ENCODE data around the gene RRP1B.
"Not testable (repeated sequence)": the region's sequence is repeated elsewhere in the genome, so short reads cannot be mapped to it uniquely, and the experiment has no call there.

The RRP1B gene

DNA sequence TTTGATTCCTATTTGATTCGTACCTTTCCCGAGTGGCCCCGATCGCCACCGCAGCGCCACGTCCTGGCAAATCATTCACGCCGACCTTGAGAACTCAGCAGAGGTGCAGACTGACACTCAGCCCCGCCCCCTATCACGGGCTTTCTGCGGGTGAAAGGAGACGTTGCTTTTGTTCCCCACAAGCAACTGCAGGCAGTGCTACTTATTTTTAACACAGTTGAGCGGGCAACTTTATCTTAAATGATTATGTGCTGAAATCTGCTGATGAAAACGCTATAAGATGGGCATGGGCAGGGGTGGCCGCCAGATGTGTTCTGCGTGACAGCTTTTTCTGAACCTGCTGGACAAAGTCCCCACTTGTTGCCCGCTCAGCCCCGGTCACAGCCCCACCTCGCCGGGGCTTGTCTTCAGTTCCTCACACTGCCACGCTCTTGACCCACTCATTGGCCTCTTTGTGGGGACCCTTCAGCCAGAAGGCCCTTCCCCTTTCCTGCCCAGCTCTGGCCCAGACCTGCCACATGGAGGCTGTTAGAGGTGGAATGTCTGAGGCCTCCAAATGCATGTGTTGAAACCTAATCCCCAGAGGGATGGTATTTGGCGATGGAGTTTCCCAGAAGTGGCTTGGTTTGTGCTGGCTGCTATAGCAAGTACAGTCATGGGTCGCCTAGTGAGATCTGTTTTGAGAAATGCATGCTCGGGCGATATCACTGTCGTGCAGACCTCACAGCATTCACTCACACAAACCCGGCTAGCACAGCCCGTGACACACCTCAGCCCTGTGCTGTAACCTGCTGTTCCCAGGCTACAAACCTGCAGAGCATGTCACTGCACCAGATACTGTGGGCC, 43.9 kb downstream of the RRP1B start:
- no peak for DNase-seq

DNA sequence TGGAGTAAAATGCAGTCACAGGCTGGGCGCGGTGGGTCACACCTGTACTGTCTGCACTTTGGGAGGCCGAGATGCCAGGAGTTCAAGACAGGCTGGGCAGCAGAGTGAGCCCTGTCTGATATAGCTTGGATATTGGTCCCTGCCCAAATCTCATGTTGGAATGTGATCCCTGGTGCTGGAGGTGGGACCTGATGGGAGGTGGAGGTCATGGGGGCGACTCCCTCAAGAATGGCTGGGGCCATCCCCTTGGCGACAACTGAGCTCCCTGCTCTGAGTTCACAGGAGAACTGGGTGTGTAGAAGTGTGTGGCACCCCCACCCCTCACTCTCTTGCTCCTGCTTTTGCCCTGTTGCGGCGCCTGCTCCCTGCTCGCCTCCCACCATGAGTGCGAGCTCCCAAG, 48.1 kb downstream of the RRP1B start:
- DNase-seq: no peak

GRCh38 chr21:43708745-43709381, 49.5 kb downstream of the RRP1B start:
- DNase-seq: no peak

DNA sequence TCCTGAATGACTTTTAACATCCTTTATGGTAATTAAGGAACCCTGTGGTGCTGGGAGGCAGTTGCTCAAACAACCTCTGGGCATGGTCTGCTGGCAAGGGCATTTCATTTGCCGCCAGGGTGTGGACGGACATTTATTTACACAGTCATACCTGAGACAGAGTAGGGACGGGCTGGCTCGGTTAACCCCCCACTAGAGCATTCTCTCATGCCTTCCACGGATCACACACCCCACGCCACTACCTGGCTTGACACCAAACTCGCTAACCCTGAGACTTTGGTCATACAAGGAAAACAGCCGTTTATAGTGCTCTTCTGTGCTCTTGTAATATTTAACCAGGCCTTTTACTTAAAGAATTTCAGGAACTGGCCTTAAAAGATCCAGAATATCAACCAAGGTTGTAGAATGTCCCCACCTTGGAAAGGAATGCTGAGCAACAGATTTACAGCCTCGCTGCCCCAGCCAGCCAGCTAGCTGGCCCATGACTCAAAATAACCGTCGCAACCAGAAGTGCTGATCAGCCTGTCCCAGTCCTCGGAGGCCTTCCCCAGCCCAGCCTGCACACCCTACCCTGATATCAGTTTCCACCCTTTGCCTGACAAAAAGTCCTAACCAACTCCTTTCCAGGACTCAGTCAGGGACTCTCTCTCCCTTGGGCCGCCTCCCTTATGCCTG, 53.0 kb downstream of the RRP1B start:
- DNase-seq: peak; percentile 27

DNA sequence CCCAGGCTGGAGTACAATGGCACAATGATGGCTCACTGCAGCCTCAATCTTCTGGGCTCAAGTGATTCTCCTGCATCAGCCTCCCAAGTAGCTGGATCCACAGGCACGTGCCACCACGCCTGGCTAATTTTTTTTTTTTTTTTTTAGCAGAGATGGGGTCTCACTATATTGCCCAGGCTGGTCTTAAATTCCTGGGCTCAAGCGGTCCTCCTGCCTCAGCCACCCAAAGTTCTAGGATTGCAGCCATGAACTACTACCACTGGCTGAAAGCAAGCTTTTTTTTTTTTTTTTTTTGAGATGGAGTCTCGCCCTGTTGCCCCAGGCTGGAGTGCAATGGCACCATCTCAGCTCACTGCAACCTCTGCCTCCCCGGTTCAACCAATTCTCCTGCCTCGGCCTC, 53.8 kb downstream of the RRP1B start:
- not testable (repeated sequence) for DNase-seq

DNA sequence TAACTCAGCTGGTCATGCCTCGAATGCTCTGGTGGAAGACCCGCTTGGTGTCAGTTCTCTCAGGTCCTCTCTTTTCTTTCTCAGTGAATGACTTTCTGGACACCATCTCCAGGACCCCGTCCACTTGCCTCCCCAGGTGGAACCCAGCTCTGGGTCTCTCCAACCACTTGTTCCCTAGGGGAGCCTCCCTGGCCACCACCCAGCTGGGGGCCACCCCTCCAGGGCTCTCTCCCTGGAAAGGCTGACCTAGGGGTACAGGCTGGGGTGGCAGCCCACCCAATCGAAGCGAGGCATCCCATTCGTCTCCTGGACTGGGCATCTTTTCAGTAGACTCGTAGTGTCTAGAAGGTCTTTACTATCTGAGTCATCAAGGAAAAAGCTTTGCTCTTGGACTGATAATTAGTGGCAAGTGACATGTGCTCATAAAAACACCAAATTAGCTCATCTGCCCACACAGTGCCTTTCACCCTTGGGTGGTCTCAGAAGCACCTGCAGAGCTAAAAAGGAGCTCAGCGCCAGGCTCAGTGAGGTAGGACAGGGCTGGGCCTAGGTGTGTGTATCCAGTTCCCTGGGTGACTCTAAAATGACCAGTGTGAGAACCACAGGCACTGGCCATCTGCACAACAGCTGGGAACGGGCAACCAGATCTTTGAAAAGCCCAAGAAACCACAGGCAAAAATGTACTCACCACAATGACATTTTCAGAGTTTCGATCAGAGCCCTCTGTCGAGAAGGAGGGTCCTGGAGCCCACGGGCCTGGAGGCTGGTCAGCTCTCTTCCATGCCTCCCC, 57.2 kb downstream of the RRP1B start:
- no peak for DNase-seq

DNA sequence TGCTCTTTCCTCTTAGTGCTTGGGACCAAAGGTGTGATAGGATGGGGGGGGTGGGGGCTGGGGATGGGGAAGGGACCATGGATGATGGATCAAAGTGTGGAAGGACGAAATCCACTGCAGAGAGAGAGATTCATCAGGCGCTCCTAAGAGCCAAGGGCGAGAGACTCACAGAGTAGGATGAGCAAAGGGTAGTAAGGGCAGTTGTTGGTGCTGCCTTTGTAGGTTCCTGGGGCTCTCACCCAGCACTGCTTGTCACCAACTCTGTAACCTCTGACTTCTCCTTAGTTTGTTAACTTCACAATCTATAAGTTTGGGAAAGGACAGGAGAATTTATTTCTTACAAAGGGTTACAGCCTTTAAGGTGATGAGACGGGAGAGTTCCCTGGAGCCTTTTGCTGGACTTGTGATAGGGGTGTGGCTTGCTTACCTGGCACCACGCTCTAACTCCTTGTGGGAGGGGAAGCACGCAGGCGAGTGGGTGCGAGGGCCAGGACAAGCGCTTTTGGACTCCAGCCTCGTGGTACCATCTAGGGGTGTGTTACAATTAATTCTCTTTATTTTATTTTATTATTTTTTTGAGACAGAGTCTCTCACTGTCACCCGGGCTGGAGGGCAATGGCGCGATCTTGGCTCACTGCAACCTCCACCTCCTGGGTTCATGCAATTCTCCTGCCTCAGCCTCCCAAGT, 58.0 kb downstream of the RRP1B start:
- DNase-seq: no peak

DNA sequence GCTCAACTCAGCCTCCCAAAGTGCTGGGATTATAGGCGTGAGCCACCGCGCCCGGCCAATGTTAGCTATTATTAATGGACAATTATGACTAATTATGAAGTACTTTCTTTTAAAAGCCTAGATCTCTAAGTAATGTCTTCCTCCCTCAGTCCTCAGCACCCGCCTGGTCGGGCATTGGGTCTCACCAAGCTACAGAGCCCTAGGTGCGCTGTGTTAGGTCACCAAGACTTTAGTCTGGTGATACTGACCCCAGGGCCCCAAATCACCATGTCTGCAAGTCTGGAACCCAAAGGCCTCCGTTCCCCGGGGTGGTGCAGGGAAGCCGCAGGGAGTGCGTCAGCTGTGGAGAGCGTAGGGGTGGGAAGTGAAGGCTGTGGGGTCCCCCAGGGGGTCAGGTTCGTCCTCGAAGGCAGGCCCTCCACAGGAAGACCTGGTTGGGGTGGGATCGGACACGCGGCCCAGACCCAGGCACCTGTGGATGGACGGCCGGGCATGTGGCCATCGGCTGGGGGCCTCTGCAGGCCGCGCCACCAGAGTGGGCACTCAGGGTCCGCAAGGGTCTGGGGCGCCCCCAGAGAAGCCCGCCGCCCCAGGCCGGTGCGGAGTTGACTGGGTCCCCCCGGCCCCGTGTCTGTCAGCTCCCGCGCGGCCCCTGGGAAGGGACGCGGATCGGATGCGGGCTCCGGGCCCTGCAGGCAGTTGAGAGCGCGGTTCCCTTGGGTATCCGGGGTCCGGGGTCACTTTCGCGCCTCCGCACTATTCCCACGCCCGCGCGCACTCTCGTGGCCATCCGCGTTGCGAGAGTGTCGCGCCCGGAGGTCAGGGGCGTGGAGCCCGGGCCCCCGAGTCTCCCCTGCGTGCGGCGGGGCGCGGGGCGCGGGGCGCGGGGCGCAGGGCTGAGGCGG, 58.9 kb downstream of the RRP1B start:
- no peak for DNase-seq

GRCh38 chr21:43718872-43719747, 59.8 kb downstream of the RRP1B start, which contains the start of gene PDXK:
Gene PDXK (plus strand): TSS chr21:43719129. CDS start chr21:43719295, 166 bp downstream.
- peak; percentile 28 for DNase-seq

- no peak for DNase-seq
Observed at GRCh38 chr21:43719748-43720538, 60.6 kb downstream of the RRP1B start.

DNA sequence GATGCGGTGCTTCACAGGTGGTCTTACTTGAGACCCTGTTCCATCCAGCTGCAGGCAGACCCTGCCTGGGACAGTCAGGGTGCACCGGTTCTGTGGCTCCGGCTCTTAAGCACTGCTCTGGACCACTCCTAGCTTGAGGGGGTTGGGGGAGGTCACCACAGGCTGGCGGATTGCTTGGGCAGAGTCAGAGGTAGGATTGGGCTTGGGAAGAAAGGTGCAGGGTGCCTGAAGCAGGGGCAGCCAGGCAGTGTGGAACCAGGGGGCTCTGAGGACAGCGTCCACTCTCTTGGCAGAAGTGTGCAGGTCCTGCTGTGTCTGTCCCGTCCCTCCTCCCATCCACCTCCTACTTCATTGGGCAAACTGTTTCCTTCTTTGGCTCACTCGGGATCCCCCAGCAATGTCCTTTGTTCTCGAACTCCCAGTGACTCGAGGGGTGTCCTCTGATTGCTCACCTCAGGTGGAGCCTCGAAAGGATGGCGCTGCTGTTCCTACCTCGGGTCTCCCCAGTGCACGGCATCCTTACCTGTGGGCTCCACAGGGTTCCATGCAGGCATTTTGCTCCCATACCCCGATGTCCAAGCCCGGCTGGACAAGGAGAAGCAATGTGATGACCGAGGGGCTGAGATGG, 61.3 kb downstream of the RRP1B start:
- DNase-seq: no peak

DNA sequence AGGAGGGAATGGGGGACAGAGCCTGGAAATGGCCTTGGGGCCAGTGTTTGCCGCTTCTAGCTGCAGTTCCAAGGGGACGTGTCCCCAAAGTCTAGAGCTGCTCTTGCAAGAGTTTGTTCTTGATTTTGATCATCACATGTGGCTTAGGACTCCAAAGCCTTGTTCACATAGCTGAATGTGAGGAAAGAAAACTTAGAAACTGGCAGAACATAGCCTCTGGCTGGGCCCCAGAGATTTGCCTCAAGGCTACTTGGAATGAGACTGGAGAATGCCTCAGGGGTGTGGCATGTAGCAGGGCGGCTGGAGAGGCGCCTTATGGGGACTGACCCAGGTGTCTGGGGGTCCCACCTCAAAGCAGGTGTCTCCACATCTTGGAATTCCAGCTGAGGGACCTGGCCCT, 61.8 kb downstream of the RRP1B start:
- no peak for DNase-seq

GRCh38 chr21:43721939-43722338, 62.6 kb downstream of the RRP1B start:
- no peak for DNase-seq

- no peak for DNase-seq
Observed at GRCh38 chr21:43723648-43724047, 64.3 kb downstream of the RRP1B start.

DNA sequence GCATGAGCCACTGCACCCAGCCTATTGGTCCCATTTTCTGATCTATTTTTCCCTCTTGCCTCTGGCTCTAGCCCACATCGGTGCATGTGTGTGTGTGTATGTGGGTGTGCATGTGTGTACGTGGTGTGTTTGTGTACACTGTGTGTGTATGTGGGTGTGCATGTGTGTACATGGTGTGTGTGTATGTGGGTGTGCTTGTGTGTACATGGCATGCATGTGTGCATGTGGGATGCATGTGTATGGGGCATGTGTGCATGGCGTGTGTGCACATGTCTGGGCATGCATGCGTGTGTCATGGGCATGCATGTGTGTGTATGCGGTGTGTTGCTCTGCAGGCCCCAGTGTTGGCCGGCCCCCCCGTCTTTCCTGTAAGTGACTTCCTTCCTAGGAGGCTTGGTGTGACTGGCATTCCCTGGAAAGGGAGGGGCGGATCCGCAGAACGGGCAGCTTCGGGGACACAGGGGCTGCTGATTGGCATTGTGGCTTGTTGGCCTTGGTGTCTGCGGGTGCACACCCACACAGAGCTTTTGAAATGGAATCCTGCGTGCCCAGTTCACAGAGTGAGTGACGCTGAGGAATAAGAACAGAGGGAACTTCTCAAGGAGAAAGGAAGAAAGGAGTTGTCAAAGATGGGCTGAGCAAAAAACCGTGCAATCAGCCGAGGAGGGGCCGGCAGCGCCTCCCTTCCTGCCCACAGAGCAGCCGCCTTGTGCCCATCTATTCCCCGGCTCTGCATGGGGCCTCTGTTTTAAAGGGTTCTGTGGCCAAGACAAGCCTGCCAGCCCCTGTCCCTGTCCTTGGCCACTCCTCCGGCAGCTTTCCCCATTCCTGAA, 67.5 kb downstream of the RRP1B start:
- DNase-seq: no peak

DNA sequence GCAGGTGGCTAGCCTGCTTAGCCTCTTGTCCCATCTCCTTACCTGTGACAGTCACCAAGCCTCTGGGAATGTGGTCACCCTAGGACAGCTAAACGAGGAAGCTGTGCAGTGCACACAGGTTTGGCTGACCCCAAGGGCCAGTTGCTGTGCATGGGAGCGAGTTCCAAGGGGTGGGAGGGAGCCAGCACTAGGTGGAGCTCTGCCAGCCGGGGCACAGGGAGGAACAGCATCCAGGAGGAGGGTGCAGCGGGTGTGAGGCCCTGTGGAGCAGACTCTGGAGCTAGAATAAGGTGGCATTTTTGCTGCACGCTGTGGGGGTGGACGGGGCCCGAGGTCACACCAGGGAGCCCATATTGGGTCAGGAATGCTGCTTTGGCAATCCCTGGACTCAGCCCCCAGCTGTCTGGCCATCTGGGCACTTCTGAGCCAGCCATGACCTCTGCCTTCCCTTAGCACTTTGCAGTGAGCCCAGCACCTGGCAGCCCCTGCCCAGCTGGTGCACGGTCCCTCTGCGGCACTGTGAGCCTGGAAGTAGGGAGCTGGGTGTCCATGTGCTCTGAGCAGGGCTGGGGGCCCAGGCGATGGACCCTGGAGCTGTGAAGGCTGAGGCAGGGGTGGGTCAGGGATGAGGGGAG, 68.3 kb downstream of the RRP1B start:
- DNase-seq: no peak

- DNase-seq: no peak
Observed at GRCh38 chr21:43728154-43728466, 68.8 kb downstream of the RRP1B start.
